ENCODE data around the gene BROX.

- TF ChIP-seq CTCF (tag by site-specific recombination; IDR thresholded peaks at IDR 0.05) (no peak), ZBTB44 (tag by site-specific recombination; IDR thresholded peaks at IDR 0.05) (no peak), SETDB1 (IDR thresholded peaks at IDR 0.05; ENCODE audit: insufficient read length, low read length) (no peak), KLF16 (tag by site-specific recombination; IDR thresholded peaks at IDR 0.05) (no peak), ZNF18 (tag by site-specific recombination; IDR thresholded peaks at IDR 0.05) (no peak), ZNF157 (tag by site-specific recombination; IDR thresholded peaks at IDR 0.05) (no peak), SCRT2 (tag by site-specific recombination; IDR thresholded peaks at IDR 0.05) (no peak), MYNN (tag by site-specific recombination; IDR thresholded peaks at IDR 0.05; ENCODE audit: borderline replicate concordance) (no peak), ZNF366 (tag by site-specific recombination; conservative IDR thresholded peaks at IDR 0.05) (no peak)
These were observed 38.3 kb downstream of the BROX start for GRCh38 chr1:222750651-222751050.

All from HEK293 (cell line).